C1 segment of cervical spinal cord (tissue), 14 donors: ENCODE measurements around the gene CD300LB.
A peak's percentile ranks its signal among the peaks of the same experiment; 100 is the strongest.
"Not testable (repeated sequence)": the region's sequence is repeated elsewhere in the genome, so short reads cannot be mapped to it uniquely, and the experiment has no call there.

Experiments
- DNase-seq, 14 donors: peaks; one replicate each; lab custom pipeline; 2025; lab: John Stamatoyannopoulos, UW

Gene CD300LB

DNA sequence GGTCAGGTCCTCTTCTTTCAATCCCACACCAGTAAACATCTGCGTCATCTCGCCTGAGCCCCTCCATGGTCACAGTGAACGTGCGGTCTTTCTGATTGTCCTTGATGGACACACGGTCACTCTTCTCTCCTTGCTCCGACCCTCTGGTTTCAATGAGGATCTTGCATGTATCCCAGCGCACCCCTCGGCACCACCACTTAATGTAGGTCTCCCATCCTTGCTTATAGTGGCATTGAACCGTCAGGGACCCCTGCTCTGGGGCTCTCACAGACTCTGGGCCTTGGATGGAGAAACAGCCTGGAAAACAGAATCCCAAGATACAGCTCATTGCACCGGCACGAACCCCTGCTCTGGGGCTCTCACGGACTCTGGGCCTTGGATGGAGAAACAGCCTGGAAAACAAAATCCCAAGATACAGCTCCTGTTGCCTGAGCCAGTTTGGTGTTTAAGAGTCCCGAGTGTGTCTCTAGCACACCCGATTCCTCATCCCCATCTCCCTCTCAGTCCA lies 5.4 kb downstream of the CD300LB start:
- DNase-seq: no peak

DNA sequence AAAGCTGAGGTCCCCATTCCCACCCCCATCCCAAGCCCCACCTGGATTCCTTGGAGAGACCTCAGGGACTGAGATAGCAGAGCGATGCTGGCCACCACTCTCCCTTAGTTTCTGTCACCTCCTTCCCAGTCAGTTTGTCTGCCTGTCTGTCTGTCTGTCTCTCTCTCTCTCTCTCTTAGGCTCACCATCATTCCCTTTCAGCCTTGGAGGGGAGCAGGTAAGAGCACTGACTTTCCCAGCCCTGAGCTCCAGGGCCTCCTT lies 5.9 kb downstream of the CD300LB start:
- no peak for DNase-seq

DNA sequence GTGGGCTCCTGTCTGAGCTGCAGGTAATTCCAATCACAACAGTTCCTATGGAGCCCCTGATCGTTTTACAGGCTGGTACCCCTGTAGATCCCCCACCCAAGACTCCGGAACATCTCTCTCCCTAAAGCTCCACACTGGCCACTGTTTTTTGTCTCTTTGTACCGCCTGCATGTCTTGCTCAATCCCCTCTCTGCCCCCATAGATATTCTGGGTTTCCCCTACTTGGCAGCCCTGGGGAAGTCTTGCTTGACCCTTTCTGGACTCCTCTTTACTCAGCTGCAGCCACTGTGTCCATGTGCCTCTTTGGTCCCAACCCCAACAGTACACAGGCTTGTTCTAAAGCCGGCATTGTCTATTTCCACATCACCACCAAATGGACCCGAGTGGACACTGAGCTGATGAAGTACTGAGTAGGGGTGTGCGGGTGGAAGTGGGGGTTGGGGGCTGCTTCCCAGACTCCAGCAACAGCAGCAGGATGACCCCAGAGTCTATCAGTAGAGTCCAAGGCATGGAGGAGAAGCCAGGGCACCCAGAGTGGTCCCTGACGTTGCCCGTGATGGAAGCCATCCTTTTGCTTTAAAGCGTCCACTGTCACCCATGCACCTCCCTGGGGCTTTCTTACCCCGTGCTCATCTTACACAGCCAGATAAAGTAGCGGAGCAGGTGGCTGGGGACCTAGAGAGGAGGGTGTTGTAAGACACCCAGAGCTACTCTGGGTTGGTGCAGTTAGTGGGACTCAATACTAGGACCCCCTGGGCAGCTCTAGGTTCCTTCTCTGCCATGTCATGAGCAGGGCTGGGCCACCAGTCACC lies 6.4 kb downstream of the CD300LB start:
- DNase-seq: no peak

DNA sequence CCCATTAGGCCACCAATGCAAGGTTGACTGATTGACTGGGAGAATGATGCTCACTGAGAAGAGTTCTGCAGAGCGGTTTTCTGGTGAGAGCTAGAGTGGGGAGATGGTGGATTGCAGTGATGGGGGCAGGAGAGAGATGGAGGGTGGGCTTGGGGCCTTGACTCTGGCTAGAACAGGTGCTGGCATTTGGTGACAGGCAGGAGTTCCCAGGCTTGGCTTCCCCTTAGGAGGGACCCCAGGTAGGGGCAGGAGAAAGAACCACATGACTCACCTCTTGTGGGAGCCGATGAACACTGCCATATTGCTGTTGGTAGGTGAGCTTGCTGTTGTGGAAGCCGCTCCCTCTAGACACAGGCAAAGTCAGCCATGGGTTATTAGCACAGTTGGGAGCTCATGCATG lies 8.0 kb downstream of the CD300LB start:
- no peak for DNase-seq

DNA sequence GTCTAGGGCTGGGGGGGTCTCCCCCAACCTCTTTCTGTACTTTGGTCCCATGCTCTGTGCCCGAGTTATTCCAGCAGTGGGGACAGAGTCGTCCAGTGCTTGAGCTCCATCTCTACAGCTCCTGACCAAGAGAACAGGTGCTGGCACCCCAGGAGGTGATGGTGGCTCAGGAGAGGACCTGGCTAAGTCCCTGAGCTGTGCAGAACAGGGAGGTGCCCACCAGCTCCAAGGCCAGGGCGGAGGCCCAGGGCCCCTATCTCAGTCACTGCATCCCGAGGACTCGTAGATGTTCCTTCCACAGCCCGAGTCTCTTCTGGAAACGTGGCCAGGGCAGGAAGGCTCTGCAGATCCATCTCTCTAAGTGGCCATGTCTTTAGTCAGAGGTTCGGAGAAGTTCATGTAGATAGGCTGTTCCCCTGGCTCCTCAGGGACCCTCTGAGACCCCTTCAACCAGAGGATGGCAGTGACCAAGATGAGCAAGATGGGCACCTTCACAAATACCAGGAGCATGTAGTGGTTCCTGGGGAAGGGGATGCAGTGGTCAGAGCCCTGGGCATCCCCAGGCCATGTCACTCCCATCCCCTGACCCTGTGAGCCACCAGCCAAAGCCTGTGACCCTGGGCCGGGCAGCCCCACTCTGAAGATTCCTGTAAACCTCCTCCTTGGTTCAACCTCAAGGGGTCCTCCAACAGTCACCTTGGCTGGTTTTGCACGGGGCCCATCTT lies 8.7 kb downstream of the CD300LB start:
- no peak for DNase-seq

DNA sequence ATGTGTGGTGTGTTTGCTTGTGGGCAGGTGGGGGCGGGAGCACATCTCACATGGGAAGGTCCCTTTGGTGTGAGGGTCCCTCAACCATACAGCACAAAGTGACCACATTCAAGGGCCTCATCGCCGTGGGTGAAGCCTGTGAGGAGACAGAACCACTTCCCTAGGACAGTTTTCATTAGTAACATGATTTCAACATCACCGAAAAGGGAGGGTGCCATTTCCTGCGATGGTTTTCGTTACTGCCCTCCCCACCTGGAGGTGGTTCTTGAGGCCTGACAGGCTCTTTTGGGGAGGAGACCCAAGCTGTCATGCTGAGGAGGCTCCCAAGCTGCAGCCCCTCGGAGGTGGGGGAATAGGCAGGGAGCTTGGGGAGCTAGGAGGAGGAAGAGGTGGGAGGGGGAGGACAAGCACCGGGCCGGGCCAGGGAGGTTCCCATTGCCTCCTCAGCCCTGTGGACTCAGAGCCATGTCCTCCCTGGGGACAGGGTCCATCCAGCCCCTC lies 9.5 kb downstream of the CD300LB start:
- peak in 3 of 14 donors; percentile 15 to 37 (median 22) for DNase-seq

DNA sequence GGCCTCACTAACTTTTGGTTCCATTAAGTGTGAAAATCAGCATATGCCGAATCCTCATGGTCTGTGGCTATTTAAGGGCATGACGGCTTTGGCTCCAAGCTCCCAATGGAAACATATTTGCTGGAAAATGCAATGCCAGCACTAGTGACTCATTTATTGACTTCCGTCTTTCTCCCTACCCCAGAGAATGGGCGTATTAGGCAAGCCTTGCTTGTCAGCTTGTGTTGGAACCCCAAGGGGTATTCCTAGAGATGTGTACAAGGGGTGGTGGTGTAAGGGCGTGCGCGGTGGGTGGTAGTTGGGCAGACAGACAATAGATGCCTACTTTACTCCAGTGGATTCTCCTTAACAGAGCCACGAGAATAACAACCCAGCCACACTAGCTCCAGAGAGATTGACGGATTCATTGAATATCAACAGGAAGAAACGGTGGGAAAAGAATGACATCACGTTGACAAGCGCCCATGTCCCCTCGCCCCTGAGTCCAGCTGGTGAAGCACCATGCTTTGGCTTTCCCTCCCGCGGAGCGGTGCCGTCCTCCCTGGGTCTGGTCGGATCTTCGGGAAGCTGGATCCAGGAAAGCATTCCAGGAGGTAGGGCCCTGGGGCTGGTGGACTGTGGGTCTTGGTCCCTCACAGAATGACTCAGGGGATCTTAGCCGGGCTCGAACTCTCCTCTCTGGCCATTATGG lies 10.3 kb downstream of the CD300LB start:
- DNase-seq: no peak

DNA sequence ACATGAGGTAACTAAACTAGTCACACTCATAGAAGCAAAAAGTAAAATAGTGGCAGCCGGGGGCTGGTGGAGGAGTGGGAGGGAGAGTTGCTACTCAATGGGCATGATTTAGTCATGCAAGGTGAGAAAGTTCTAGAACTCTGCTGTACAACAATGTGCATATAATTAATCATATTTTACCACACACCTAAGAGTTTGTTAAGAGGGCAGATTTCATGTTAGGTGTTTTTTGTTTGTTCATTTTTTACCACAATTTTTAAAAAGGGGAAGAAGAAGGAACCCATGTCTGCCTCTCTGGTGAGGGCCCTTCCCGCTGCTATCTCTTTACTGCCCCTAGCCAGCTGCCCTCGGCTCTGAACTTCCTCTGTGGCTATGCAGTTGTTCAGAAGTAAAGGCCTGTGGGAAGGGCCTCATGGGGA lies 11.2 kb downstream of the CD300LB start:
- DNase-seq: no peak

DNA sequence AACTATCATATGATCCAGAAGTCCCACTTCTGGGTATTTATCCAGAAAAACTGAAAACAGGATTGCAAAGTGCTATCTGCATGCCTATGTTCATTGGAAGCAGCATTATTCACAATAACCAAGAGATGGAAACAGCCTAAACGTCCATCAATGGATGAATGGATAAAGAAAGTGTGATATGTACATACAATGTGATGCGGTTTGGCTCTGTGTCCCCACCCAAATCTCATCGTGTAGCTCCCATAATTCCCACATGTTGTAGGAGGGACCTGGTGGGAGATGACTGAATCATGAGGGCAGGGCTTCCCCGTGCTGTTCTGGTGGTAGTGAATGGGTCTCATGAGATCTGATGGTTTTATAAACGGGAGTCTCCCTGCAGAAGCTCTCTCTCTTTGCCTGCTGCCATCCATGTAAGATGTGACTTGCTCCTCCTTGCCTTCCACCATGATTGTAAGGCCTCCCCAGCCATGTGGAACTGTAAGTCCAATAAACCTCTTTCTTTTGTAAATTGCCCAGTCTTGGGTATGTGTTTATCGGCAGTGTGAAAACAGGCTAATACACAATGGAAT lies 12.8 kb downstream of the CD300LB start:
- DNase-seq: not testable (repeated sequence)

DNA sequence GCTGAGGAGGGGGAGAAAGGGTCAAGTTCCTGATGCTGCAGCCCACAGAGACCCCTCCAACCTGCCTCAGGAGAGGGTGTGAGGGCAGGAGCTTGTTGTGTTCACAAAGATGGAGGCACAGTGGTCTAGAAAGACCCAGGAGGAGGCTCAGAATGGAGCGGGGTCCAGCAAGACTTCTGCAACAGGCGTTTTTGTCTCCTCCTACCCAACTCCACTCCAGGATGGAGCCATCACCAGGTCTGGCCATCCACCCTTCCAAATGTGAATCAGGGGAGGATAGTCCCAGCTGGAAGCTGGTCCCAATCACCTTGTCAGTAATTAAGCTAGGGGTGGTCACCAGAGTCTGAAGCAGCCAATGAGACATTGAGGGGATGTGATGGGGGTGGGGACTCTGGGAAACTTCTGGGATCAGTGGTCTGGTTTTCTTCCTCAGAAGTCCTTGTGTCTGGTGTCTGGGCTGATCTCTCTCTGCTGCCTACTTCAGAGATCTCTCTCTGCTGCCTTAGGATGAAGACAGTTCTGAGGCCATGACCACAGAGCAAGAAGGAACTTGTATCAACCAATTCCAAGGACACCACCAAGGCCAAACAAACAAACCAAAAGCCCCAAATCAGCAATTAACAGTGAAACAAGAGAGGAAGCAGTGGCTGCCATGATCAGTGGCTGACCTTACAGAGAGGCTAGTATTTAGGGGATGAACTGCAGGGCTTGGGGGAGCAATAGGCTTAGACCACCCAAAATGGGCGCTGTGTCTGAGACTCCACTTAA lies 14.5 kb downstream of the CD300LB start:
- no peak for DNase-seq

DNA sequence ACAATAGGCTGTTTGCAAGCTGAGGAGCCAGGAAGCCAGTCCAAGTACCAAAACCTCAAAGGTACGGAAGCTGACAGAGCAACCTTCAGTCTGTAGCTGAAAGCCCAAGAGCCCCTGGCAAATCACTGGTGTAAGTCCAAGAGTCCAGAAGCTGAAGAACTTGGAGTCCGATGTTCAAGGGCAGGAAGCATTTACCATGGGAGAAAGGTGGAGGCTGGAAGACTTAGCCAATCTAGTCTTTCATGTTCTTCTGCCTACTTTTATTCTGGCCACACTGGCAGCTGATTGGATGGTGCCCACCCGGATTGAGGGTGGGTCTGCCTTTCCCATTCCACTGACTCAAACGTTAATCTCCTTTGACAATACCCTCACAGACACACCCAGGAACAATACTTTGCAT lies 15.3 kb downstream of the CD300LB start:
- no peak for DNase-seq

DNA sequence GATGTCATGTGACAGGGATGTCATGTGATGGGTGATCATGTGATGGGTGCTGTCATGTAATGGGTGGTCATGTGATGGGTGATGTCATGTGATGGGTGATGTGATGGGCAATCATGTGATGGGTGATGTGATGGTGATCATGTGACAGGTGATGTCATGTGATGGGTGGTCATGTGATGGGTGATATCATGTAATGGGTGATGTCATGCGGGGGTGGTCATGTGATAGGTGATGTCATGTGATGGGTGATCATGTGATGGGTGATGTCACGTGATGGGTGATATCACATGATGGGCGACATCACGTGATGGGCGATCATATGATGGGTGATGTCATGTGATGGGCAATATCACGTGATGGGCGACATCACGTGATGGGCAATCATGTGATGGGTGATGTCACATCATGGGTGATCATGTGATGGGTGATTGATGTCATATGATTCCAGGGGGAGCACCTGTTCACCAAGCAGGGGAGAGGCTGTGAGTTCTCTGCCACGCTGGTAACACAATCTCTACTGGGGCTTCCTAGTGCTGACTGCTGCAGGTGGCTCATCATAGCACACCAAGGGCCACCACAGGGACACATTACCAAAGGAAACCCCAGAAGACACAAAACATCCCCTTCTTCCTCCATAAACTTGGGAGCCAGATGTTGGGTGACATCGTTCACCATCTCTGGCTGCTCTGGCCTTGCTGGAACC lies 16.5 kb downstream of the CD300LB start:
- DNase-seq: no peak

DNA sequence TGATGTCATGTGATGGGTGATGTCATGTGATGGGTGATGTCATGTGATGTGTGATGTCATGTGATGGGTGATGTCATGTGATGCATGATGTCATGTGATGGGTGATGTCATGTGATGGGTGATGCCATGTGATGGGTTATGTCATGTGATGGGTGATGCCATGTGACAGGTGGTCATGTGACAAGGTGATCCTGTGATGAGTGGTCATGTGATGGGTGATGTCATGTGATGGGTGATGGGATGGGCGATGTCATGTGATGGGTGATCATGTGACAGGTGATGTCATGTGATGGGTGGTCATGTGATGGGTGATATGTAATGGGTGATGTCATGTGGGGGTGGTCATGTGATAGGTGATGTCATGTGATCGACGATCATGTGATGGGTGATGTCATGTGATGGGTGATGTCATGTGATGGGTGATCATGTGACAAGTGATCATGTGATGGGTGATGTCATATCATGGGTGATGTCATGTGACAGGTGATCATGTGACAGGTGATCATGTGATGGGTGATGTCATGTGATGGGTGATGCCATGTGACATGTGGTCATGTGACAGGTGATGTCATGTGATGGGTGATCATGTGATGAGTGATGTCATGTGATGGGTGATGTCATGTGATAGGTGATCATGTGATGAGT lies 17.2 kb downstream of the CD300LB start:
- peak in 1 of 14 donors; percentile 36 for DNase-seq

DNA sequence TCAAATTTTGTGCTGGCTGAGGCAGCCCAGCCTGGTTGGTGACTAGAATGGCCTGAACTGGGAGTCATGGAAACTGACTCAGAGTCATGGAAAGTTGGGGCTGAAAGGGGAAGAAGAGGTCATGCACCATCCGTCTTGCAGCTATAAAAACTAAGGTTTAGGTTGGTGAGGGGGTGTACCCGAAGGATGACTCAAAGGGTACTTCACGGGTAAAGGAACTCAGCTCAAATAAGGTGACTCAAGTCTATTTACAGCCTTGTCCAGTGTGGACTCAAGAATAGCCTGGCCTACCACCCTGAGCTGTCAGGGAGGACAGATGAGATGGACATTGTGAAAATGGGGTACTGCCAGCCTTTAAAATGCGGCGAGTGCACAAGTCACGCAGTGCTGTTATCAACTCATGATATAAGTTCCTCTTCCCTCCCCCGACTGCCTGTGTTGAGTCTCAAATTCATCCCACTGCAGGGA lies 18.6 kb downstream of the CD300LB start:
- peak in 1 of 14 donors; percentile 20 for DNase-seq

DNA sequence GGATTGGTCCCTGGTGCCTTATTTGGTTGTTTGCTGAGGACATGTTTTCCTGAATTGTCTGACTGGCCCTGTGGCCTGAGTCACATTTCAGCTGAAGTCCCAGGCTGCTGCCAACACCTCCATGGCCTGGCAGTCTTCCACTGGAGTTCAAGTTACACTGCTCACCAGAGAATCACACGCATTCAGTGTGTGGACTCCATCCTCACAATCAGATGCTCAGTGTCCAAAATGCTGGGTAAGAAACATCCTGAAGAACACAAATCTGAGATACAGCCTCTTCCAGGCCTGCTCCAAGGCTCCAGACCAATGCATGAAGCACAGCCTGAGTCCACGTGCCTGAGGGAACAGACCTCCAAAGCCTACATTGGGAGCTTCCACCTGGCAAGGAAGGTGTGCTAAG lies 19.2 kb downstream of the CD300LB start:
- DNase-seq: no peak

DNA sequence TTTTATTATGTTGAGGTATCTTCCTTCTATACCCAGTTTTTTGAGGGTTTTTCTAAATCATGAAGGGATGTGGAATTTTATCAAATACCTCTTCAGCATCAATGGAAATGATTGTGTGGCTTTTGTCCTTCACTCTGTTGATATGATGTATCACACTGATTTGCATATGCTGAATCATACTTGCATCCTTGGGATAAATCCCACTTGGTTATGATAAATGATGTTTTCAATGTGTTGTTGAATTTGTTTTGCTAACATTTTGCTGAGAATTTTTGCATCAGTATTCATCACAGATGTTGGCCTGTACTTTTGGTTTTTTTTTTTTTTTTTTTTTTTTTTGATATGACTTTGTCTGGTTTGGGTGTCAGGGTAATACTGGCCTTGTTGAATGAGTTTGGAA lies 23.1 kb downstream of the CD300LB start:
- DNase-seq: no peak

DNA sequence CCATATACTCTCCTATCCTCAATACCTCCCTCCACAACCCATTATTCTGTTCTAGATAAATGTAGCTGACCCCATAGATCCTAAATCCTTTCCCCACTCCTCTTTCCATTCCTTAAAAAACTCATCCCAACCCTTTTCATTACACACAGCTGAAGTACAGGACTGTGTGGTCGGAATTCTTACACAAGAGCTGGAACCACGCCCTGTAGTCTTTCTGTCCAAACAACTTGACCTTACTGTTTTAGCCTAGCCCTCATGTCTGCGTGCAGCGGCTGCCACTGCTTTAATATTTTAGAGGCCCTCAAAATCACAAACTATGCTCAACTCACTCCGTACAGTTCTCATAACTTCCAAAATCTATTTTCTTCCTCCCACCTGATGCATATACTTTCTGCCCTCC lies 27.3 kb downstream of the CD300LB start:
- not testable (repeated sequence) for DNase-seq

DNA sequence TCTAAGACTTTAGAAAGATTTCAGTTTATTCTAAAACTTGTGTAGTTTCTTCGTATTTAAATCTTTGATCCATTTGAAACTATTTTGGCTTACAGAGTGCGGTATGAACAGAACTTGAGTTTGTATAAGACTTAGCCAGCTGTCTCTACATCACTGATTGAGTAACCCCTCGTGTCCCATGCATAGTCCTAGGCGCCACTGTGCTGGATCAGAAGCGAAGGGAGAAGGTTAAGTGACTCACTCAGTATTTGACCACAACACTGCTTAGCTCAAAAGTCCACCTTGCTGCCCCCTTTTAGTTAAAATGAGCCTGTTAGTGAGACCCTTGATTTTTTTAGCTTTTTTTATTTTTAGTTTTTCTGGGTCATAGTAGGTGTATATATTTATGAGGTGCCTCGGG lies 28.4 kb downstream of the CD300LB start:
- DNase-seq: no peak

DNA sequence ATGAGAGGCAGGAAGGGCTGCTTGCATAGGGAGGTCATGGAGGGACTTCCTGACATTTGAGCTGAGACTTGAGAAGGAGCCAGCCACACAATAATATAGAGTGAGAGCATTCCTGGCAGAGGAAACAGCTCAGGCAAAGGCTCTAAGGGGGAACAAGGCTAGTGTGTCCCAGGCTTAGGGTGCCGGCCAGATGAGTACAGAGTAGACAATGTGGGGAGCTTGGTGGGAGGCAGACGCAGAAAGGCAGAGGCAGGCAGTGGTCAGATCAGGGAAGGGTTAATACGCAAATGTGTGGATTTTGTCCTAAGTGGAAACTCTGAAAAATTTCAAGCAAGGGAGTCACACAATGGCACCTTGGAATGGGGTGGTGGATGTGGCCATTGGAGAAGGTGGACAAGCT lies 31.3 kb downstream of the CD300LB start:
- no peak for DNase-seq

DNA sequence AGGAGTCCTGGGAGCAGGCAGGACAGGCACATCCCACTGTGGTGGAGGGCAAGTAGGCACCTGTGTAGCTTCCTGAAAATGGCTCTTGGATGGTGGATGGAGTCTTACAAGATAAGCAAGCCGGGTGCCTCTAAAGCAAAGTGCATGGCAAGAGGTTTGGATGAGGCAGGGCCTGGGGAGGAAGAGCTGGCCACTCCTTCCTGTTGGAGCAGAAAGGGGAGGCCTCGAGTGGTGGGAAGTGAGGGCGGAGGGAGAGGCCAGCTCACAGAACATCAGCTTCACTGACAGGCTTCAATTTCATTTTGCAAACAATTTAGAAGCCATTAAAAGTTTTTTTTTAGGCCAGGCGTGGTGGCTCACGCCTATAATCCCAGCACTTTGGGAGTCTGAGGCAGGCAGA lies 33.8 kb downstream of the CD300LB start:
- no peak for DNase-seq
